ENCODE data around the gene LARP4. TPM values are rescaled to one million over a fixed set of nuclear protein-coding genes. Genes with fewer than 3 reads are reported as not detected.

LARP4 gene
- total and polyA plus RNA-seq, 9 of the 15 experiments (the other 6 are each of a cell fraction or from before 2014, with no cell fraction given) = 31.6 to 84.5 (median 52.4) TPM

GRCh38 chr12:50483488-50483887 lies 82.8 kb downstream of the LARP4 start:
- no peak for DNase-seq (ENCODE audit: extremely low read depth in 1 of 4, low spot score in 3 of 4)
- Histone ChIP-seq H4K20me1 (replicated peaks; ENCODE audit: control insufficient read depth, insufficient read depth, low read length) (no peaks in the 10 kb centered on the region), H3K9ac (ENCODE audit: insufficient read depth in 1 of 2, low read depth in 2 of 2, low read length in 2 of 2) (no peak overlapping the region), H3K4me2 (ENCODE audit: insufficient read depth, low read length) (no peak overlapping the region), H3K4me1 (replicated peaks in 1 of 2; ENCODE audit: control insufficient read depth in 2 of 2, insufficient read depth in 2 of 2, low read length in 2 of 2) (no peaks in the 10 kb centered on the region), H2AFZ (ENCODE audit: low read depth, low read length) (no peak overlapping the region), H3K36me3 (ENCODE audit: control insufficient read depth, insufficient read depth, low read length) (peaks cover 5% of the 10 kb centered on the region; the same call in 1 of the 3 replicates), H3K27ac (ENCODE audit: extremely low read depth, low read depth, low read length) (no peak overlapping the region), H3K9me3 (replicated peaks; ENCODE audit: control insufficient read depth, insufficient read depth, low read depth, low read length) (no peaks in the 10 kb centered on the region), H3K4me3 (no peak overlapping the region), H3K79me2 (ENCODE audit: control insufficient read depth, insufficient read depth, low read length) (no peaks in the 10 kb centered on the region), H3K9me1 (ENCODE audit: control insufficient read depth, insufficient read depth, low read length) (no peaks in the 10 kb centered on the region), H3K27me3 (ENCODE audit: control insufficient read depth in 2 of 2, insufficient read depth in 2 of 2, low read length in 2 of 2) (no peaks in the 10 kb centered on the region)
- ChIA-PET POLR2A (interaction anchor here (0.6 to 1.5 kb wide), 4 partner anchors 24 to 877 kb away, joined by 3 read pairs; no protein-coding TSS in a partner anchor), CTCF (ENCODE audit: low intra/inter-chr PET ratio) (no interaction called here)
- in situ Hi-C loops (cut with MboI) (no loop called here), intact Hi-C loops (cut with micrococcal nuclease) (no loop called here)
- peak; percentile 65 for TF ChIP-seq ZBTB33 (CRISPR knock-in tag; IDR thresholded peaks at IDR 0.05)
- TF ChIP-seq KAT2B (IDR thresholded peaks at IDR 0.05; ENCODE audit: low read depth, low read length) = no peak
- TF ChIP-seq RCOR1 (IDR thresholded peaks at IDR 0.05; ENCODE audit: borderline replicate concordance in 1 of 2, low read depth in 2 of 2, low read length in 2 of 2) = no peak
- TF ChIP-seq NBN (IDR thresholded peaks at IDR 0.05; ENCODE audit: low read depth) = no peak
- TF ChIP-seq GATAD2B (IDR thresholded peaks at IDR 0.05; ENCODE audit: borderline replicate concordance) = no peak
- TF ChIP-seq BRCA1 (IDR thresholded peaks at IDR 0.05) = no peak
- no peak for TF ChIP-seq BRCA1 (CRISPR knock-in tag; IDR thresholded peaks at IDR 0.05)
- 0 out of 2 replicates have a peak, but pooled peaks have one; percentile 30 for TF ChIP-seq POLR2AphosphoS2 (IDR thresholded peaks at IDR 0.05; ENCODE audit: low read length)
- no peak for TF ChIP-seq NCOR1 (IDR thresholded peaks at IDR 0.05)
- TF ChIP-seq STAT6 (CRISPR knock-in tag; IDR thresholded peaks at IDR 0.05) = no peak
- no peak for TF ChIP-seq HEY1 (CRISPR knock-in tag; IDR thresholded peaks at IDR 0.05; ENCODE audit: borderline replicate concordance)
- no peak for TF ChIP-seq GABPB1 (CRISPR knock-in tag; IDR thresholded peaks at IDR 0.05)
- no peak for TF ChIP-seq TSC22D4 (tag; IDR thresholded peaks at IDR 0.05)
- no peak for TF ChIP-seq SP2 (IDR thresholded peaks at IDR 0.05; ENCODE audit: extremely low read depth, low read depth, low read length, poor library complexity, severe bottlenecking)
- FAIRE-seq = no peak
- no peak for ATAC-seq
- no TSS peak for BruUV-seq (replicated peaks)
- 88% methylated on average over 1 of the region's 1 CpG for WGBS (ENCODE audit: insufficient coverage, low coverage, missing lambda C conversion rate)
